NCI-H345 treated with DMSO at 0.1 percent for 48 hours (cell line): Measurements from ENCODE around the gene GPRC6A.

ENCODE experiments used
- DNase-seq: peaks from one replicate; lab custom pipeline; 2025; ENCODE audit not compliant: unreplicated experiment; lab: John Stamatoyannopoulos, UW

The GPRC6A gene

DNA sequence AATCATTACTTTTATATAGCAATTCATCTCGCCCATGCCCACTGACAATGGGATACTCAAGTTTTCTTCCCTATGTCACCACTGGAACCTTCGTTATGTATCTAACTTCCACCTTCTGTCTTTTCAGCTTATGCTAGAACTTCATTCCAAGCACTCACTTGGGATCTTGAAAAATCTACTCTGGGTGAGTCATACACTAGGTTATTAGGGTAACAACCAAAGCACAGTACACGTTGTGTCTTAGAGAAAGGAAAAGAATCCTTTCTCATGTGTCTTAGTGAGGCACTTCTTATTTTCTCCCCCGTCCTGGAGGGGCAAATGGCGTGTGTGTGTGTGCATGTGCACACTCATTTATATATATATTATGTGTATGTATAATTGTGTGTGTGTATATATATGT lies 45.0 kb downstream of the GPRC6A start:
- no peak for DNase-seq

DNA sequence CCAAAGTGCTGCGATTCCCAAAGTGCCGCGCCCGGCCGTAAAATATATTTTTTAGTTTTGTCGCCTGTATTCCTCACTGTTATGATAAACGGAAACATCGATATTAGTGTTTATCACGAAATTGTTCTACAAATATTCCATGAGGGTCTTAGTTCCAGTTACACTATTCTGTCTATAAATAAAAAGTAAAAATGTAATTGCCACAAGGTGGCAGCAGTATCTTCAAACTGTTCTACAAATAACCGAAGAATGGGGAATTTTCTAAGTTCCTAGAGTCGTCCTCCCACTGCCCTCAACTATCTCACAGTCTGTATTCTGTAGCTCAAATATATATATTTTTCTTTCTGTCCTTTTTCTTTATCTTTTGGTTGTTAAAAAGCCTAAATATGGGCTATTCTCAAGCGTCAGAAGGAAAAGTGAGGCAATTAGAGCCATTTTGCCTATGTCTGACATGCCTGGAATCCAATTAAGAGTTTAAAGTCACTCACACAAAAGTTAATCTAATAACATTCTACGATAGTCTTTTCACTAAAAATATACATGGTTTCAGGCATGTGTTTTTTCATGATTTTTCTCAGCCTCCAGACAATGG lies 49.2 kb downstream of the GPRC6A start:
- DNase-seq = peak; percentile 32

DNA sequence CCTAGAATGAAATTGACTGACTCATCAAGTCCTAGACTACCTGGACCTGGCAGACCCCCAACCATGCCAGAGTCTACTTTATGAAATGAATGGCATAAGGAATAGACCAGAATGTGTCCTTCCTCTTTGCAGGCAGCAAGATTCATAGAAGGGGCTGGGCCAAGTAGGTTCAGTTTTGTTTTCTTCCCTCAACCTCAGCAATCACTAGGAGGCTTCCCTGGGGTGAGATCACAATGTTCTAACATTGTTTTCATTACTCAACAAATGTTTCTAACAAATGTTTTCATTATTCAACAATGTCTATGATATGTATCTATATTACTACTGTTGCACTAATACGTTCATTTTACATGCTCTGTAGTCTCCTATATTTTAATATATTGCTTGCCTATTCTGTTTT lies 55.0 kb downstream of the GPRC6A start:
- DNase-seq = no peak

DNA sequence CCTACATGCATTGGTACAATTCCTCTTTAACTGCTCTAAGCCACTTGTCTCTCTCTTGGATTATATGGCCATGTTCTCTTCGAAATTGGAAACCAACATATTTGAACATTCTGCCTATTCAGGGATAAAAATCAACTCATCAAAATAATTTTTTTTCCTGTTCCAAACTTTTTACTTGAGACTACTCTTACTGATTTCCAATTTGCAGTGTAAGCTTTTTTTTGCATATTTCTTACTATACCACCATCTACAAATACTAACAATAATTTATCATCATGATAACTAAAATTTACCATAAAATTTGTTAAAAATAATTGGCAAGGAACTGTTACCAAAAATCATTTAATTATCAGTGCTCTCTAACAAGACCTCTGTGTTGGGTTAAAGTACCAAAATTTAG lies 56.4 kb downstream of the GPRC6A start:
- no peak for DNase-seq

DNA sequence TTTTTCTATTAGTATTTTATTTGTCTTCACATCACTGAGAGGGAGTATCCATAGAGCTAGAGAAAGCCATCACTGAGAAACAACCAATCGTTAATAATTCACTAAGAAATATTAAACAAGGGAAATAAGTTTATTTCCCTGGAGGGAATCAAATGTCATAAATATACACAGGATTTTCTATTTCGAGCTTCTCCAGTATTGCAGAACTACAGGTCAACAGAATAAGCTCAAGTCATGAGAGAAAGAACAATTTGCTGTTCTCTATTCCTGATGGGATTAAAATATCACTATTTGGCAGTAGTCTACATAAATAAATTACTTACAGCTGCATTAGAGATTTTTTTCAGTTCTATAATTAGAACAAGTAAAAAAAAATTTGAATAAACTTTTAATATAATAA lies 61.2 kb downstream of the GPRC6A start:
- no peak for DNase-seq

DNA sequence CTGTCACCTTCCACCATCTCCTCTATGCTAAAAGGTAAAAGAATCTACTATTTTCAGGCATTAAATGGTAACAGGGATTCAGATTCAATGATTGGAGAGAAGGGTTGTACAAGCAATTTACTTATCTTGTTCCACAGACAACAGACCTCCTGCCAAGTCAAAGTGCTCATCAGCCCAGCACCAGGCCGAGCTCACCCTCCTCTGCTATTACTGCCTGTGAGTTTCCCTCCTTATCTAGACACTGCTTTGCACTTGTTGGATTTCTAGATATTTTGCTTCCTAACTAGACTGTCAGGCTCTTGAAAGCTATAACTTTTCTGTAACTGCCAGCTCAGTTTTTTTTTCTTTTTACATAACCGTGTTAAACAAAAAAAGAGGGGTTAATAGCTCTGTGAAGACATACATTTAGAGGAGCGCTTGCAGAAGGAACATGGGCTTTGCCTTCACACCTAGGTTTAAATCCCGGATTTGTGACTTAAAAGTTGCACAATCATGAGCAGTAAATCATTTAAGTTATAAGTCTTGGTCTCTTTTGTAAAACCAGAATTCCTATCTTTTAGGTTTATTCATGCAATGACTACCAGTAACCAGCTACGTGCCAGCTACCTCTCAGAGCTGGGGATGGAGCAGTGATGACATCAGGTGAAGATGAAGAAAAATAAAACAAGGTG lies 62.2 kb downstream of the GPRC6A start:
- no peak for DNase-seq

DNA sequence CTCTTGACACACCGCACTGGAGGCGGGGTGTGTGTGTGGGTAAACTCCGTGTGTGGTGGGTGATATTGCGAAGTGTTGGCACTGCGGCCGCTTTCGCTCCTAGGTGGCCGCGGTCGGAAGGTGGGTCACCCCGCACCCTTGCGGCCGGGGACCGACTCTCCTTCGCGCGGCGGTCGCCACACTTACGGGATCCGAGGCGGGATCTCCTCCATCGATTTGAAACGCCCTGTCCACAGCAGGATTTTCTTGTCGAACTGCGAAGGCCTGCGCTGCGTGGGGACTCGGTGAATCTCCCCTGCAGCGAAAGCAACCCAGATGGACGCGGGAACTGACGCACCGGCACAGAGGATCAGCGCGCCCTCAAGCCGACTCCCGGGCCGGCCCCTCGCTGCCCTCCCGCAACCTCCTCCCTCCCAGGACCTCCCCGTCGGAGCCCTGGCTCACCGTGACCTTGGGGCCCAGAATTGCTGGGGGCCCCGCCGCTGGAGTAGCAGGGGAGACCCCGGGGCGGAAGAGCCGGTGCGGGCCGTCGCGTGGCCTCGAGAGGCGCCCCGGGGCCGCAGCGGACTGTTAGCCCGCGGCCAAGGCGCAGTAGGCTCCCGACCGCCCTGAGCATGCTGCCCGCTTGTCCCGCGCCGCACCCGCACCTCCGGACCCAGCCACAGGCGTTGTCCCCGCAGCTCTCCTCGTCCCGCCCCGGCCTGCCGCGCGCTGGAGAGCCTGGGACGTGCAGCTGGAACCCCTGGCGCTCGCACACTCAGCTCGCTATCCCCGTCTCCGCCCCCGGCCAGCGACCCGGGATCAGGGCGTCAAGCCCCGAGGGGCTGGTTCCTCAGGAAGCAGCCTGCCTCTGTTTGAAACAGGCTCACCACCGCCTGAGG lies 63.7 kb downstream of the GPRC6A start, which contains the start of gene FAM162B:
Gene FAM162B, minus strand, starts transcription at position 759 of the 881 bp plus-strand sequence. Its CDS starts 143 bp downstream, at position 616.
- peak; percentile 11 for DNase-seq

DNA sequence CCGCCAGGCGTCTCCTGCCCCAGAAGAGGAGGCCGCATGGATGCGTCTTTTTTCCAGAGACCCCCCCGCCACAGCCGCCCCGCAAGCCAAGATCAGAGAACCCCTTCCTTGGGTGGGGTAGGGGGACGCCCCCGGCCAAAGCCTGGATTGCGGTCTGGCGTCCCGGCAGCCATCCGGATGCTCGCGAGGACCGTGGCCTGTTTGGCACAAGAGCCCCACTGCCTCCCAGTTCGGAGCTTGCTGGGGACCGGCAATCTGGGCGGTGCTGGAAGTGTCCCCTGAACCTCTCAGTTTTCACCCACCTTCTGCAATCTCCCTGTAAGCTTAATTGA lies 64.3 kb downstream of the GPRC6A start:
- DNase-seq = no peak

DNA sequence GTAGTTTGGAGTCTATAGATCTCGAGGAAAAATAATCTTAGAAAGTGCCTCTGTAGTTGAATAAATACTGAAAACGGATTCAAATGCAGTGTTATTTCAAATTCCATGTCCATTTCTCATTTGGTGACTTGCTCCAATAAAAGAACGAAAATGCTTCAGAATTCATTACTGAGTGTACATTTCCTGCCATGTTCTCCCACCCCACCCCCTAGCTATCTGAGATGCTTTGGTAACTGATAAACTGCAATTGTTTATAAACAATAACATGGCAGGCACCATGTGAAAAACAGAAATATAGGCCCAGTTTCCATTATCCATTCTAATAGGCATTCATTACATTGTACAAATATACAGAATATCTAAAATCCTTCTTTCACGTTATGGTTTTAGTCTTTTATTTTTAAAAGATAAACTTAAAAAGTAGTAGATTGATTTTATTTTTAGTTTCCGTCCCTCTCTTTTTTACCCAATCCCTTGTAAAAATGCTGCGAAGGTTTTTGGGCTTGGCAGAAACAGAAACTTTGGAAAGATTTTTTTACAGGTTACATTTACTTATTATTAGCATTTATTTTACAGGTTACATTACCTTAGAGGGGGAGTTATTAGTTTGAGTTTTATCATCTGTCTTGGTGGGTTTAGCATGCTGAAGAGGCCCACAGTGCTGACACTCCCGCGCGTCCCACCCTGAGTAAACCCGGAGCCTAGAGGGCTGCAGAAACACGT lies 64.8 kb downstream of the GPRC6A start:
- DNase-seq = no peak

DNA sequence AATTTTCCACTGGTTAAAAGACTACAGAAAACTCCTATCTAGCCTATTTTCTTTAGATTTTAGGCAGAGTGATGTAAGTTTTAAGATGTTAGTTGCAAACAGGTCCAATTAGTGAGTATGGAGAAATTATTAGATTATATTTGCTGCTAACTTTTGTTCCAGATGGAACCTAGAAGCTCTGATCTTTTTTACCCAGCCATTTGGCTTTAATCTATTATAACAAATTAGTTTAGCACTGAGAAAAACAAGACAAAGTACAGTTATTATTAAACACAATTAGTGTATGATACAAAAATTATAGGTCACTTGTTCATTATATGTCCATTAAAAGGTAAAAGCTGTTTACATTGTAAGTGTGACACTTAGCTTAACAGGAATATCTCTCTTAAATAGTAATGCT lies 65.8 kb downstream of the GPRC6A start:
- DNase-seq = no peak

DNA sequence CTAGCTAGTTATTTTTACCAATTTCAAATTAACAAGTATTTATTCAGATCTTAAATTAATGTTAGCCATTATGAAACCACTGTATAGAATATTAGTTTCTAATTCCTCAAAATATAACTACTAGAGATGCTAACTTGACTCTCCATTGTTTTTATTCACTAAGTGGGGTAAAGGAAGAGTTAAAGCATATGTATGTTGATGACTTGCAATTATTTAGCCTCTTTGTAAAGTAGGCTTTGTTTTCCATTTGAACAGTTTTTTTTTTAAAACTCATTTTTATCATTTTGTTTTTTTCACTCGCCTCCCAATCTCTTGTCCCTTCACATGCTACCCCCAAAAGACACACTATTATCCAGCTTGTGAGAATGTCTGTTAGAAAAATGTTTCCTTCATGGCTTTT lies 66.6 kb downstream of the GPRC6A start:
- DNase-seq = no peak

DNA sequence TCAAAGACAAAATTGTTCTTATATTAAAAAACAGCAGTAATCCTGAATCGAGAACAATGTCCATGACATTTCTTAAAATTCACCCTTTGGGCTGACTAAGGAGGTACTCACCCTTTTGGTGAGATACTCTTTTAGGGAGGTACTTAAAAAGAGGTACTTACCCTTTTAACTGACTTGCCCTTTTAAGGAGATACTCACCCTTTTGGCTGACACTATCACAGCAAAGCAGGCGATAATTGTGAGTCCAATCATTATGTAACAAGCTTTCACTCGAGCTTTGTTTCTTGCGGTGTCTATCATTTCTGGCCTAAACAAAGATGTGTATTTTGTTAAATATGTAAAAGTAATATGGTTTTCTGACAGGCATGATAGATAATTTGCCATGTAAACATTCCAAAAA lies 67.1 kb downstream of the GPRC6A start:
- no peak for DNase-seq

DNA sequence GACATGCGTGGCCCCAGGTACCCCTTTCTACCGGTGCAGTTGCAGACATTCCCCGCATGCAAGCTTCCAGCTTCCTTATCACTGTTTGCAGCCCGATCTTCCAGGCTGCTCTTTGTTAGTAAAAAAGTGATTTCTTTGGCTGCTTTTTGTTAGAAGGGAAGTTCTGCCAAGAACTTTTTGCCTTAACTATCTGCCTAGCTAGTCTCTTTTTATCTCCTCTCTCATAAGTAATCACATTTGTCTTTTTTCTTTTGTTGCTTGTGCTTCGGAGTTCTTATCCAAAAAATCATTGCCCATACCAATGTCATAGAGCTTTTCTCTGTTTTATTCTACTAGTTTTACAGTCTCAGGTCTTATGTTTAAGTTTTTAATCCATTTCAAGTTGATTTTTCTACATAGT lies 83.7 kb downstream of the GPRC6A start:
- no peak for DNase-seq
